Karpas-422 (cell line): ENCODE results near the gene DSC2. TPM values are rescaled to one million over a fixed set of nuclear protein-coding genes. Genes with fewer than 3 reads are reported as not detected.

Source experiments
- DNase-seq: peaks from one replicate; pipeline ENCODE4 v3.0.0-alpha.2; 2015
- H2AFZ ChIP-seq: fragments of 200-600 bp; sonication (generic); 2 replicates; pipeline ENCODE4 v1.6.1; 2014; ENCODE audit warnings: antibody characterized with exemption, low read length, mixed read lengths
- H3K27ac ChIP-seq: fragments of 200-600 bp; sonication (generic); 2 replicates; pipeline ENCODE4 v1.5.1; 2014; ENCODE audit warnings: mild to moderate bottlenecking, low read length, moderate library complexity
- H3K27me3 ChIP-seq: fragments of 200-600 bp; sonication (generic); 2 replicates; pipeline ENCODE4 v1.6.1; 2014; ENCODE audit warnings: low read length, mixed read lengths
- H3K36me3 ChIP-seq: fragments of 200-600 bp; sonication (generic); 2 replicates; pipeline ENCODE4 v1.6.1; 2014; ENCODE audit warnings: low read length, mixed read lengths; ENCODE audit not compliant: insufficient read depth
- H3K4me1 ChIP-seq: fragments of 200-600 bp; sonication (generic); 2 replicates; pipeline ENCODE4 v1.6.1; 2014; ENCODE audit warnings: mild to moderate bottlenecking, low read length, mixed read lengths
- H3K4me2 ChIP-seq: fragments of 200-600 bp; sonication (generic); 2 replicates; pipeline ENCODE4 v1.6.1; 2014; ENCODE audit warnings: low read length, low read depth, mild to moderate bottlenecking; ENCODE audit not compliant: poor library complexity, severe bottlenecking
- H3K4me3 ChIP-seq: fragments of 200-600 bp; sonication (generic); 2 replicates; pipeline ENCODE4 v1.5.1; 2014; ENCODE audit warnings: mild to moderate bottlenecking, antibody characterized with exemption, low read length, mixed read lengths
- H3K79me2 ChIP-seq: fragments of 200-600 bp; sonication (generic); 2 replicates; pipeline ENCODE4 v1.6.1; 2014; ENCODE audit warnings: mild to moderate bottlenecking, low read length, mixed read lengths
- H3K9ac ChIP-seq: fragments of 200-600 bp; sonication (generic); 2 replicates; pipeline ENCODE4 v1.6.0; 2014; ENCODE audit warnings: low read length
- H3K9me2 ChIP-seq: fragments of 200-600 bp; sonication (generic), shearing (Covaris generic); replicated peaks from 2 replicates; pipeline ENCODE4 v1.6.0; 2014; ENCODE audit warnings: mild to moderate bottlenecking, low read length, moderate library complexity; ENCODE audit not compliant: insufficient read depth
- H3K9me3 ChIP-seq: fragments of 300-700, 200-600 bp; sonication (generic); 2 replicates; pipeline ENCODE4 v1.6.1; 2014; ENCODE audit warnings: low read length, mixed read lengths
- H4K20me1 ChIP-seq: fragments of 200-600 bp; sonication (generic); 2 replicates; pipeline ENCODE4 v1.6.1; 2014; ENCODE audit warnings: mild to moderate bottlenecking, antibody characterized with exemption, low read length, low read depth; ENCODE audit not compliant: insufficient read depth
- total RNA-seq: library from RNA; depleted of rRNA; stranded (reverse); fragments of >200 nt; shearing (Covaris generic); gene quantifications from 2 replicates; pipeline ENCODE4 v1.2.3, GENCODE V29; 2014; ENCODE audit warnings: low replicate concordance

The DSC2 gene
- total RNA-seq, 1 experiment from 2014 or later: not detected

DNA sequence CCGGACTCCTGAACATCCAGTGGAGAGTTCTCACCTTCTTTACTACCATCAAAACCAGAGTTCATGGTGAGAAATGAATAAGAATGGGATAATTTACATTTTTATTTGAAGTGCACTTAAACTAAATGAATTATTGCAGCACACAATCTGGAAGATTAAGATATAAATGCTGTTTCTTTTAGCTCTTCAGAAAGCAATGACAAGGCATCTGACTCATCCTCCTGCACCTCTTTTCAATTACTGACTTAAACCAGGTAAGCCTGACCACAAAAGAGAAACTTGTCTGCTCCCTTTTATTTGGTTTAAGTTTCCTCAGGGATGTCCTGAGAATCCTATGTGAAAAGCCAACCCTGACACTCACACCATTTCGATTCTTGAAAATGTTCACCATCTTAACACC is 720 bp upstream of the DSC2 start:
- H3K9me3 ChIP-seq: no peaks in the 10 kb centered on the region
- no peak overlapping the region for H3K4me3 ChIP-seq
- DNase-seq: no peak
- no peak overlapping the region for H3K4me2 ChIP-seq
- H3K4me1 ChIP-seq: peaks cover 18% of the 10 kb centered on the region
- H3K9me2 ChIP-seq: no peaks in the 10 kb centered on the region
- H4K20me1 ChIP-seq: no peaks in the 10 kb centered on the region
- H3K79me2 ChIP-seq: no peaks in the 10 kb centered on the region
- no peak overlapping the region for H3K27ac ChIP-seq
- H3K9ac ChIP-seq: no peak overlapping the region
- no peaks in the 10 kb centered on the region for H3K36me3 ChIP-seq
- no peaks in the 10 kb centered on the region for H3K27me3 ChIP-seq
- peak overlapping the region; percentile 68; the same call in 1 of the 2 replicates for H2AFZ ChIP-seq

DNA sequence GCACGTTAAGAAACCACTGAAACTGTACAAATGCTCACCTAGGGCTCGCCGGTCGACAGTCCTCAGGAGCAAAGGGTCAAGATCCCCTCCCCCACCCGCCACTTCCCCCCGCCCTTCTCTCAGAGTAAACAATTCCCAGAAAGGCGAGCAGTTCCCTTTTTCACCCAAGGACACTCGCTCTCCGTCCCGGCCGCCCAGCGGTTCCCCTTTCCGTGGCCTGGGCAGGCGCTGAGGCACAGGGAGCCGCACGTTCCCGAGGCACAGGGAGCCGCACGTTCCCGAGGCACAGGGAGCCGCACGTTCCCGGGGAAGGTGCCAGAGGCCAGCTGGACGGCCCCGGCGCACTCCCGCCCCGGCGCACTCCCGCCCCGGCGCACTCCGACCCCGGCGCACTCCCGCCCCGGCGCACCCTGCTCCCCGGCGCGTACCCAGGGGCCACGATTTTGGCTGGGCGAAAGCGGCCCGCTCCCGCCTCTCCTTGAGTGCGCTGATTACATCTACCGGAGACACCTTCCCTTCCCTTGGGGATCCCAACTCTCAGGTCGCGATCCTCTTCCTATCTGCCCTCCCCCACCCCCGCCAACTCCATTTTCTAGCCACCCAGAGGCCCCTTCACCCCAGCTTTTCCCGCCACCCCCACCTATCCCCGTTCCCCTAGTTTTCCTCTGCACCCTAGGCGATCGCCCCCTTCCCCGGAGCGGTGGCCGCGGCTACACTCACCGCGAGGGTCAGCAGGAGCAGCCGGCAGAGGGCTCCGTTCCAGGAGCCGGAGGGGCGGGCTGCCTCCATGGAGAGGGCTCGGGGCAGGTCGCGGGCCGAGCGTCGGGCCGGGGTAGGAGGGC is 817 bp downstream of the DSC2 start:
- Histone ChIP-seq H3K9me3 (no peaks in the 10 kb centered on the region), H3K9ac (no peak overlapping the region), H3K4me3 (no peak overlapping the region), H3K27ac (no peak overlapping the region), H3K36me3 (no peaks in the 10 kb centered on the region), H2AFZ (no peak overlapping the region), H3K27me3 (no peaks in the 10 kb centered on the region), H4K20me1 (no peaks in the 10 kb centered on the region), H3K4me2 (no peak overlapping the region), H3K9me2 (no peaks in the 10 kb centered on the region), H3K4me1 (peaks cover 18% of the 10 kb centered on the region), H3K79me2 (no peaks in the 10 kb centered on the region)
- no peak for DNase-seq

- no peaks in the 10 kb centered on the region for H4K20me1 ChIP-seq
- DNase-seq: no peak
- H3K9ac ChIP-seq: no peak overlapping the region
- H3K4me3 ChIP-seq: no peak overlapping the region
- no peaks in the 10 kb centered on the region for H3K36me3 ChIP-seq
- H3K9me2 ChIP-seq: no peaks in the 10 kb centered on the region
- H3K9me3 ChIP-seq: no peaks in the 10 kb centered on the region
- no peak overlapping the region for H3K27ac ChIP-seq
- H3K79me2 ChIP-seq: no peaks in the 10 kb centered on the region
- no peak overlapping the region for H3K4me2 ChIP-seq
- H3K27me3 ChIP-seq: no peaks in the 10 kb centered on the region
- H3K4me1 ChIP-seq: peaks cover 18% of the 10 kb centered on the region
- H2AFZ ChIP-seq: no peak overlapping the region
Observed at GRCh38 chr18:31100436-31101182, 1.6 kb downstream of the DSC2 start.

DNA sequence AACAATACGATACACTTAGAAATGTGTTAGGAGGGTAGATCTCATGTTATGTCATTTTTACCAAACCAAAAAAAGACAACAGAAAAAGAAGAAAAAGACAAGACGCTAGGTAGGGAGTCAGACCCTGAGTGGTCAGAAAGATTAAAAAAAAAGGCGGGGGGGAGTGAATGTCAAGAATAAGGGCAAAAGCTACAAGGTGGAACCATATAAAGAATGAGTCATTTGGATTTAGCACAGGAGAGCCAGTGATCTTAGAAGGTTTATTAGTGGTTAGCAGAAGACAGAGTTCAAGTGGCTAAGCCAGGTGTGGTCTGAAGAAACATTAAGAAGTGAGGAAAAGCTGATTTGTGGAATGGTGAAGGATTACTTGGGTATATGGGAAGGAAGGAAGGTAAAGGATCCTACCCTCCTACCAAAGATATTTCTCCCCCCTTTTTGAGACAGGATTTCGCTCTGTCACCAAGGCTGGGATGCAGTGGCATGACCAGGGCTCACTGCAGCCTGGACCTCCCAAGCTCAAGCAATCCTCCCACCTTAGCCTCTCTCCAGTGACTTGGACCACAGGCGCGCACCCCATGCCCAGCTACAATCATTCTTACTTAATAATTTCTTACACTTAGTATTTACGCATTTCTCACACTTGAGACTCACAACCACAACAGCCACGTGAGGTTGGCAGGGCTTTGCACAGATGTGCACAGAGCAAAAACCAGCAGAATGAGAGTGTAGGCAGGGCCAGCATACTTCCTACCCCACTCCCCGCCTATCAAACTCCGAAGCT is 2.6 kb downstream of the DSC2 start:
- Histone ChIP-seq H3K4me1 (peaks cover 17% of the 10 kb centered on the region), H3K27ac (no peak overlapping the region), H3K4me3 (no peak overlapping the region), H3K9me3 (no peaks in the 10 kb centered on the region), H3K36me3 (no peaks in the 10 kb centered on the region), H3K27me3 (no peaks in the 10 kb centered on the region), H3K79me2 (no peaks in the 10 kb centered on the region), H3K9ac (no peak overlapping the region), H4K20me1 (no peaks in the 10 kb centered on the region), H3K9me2 (no peaks in the 10 kb centered on the region), H3K4me2 (no peak overlapping the region), H2AFZ (no peak overlapping the region)
- no peak for DNase-seq

DNA sequence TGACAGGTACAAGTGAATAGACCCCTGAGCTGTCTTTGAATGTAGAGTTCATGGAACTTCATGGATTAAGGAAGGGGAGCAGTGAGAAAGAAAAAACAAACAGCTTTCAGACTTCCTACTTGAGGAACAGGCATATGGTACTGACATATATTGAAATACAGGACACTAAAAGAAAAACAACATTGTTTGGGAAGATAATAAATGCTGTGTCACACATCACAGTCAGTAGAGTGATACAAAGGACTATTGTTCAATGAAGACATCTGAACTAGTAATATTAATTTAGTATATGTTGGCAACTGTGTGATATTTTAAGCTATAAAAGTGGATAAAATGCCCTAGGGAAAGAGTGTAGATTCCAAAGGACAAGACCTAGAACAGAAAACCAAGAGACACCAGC is 3.3 kb downstream of the DSC2 start:
- Histone ChIP-seq H3K79me2 (no peaks in the 10 kb centered on the region), H3K36me3 (no peaks in the 10 kb centered on the region)

DNA sequence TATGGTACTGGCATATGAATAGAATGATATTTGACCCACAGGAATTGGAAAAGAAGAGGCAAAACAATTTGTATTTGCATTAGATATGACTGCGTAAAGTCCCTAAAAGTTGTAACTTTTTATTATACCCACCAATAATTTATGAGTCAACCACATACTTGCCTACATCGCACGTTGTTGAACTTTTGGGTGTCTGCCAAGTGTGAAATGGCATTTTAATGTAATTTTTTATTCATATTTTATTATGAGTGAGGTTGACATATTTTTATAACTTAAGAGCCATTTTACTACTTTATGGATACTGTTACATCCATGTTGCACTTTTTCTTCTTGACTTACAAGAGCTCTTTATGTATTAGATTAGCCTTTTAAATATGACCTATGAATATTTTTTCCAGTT is 4.6 kb downstream of the DSC2 start:
- Histone ChIP-seq H3K79me2 (no peaks in the 10 kb centered on the region), H3K36me3 (no peaks in the 10 kb centered on the region), H3K4me1 (no peaks in the 10 kb centered on the region; the same call in 1 of the 2 replicates), H3K9me2 (no peaks in the 10 kb centered on the region), H3K27me3 (no peaks in the 10 kb centered on the region), H3K27ac (no peak overlapping the region), H3K4me2 (no peak overlapping the region), H3K9ac (no peak overlapping the region), H3K4me3 (no peak overlapping the region), H2AFZ (no peak overlapping the region), H4K20me1 (no peaks in the 10 kb centered on the region), H3K9me3 (no peaks in the 10 kb centered on the region)
- no peak for DNase-seq

More for the DNA sequence above, 3.3 kb downstream of the DSC2 start:
- Histone ChIP-seq H3K9me3 (no peaks in the 10 kb centered on the region), H3K4me3 (no peak overlapping the region), H3K4me2 (no peak overlapping the region), H2AFZ (no peak overlapping the region), H3K27ac (no peak overlapping the region), H3K9me2 (no peaks in the 10 kb centered on the region), H3K4me1 (peaks cover 12% of the 10 kb centered on the region), H3K27me3 (no peaks in the 10 kb centered on the region), H3K9ac (no peak overlapping the region), H4K20me1 (no peaks in the 10 kb centered on the region)
- no peak for DNase-seq

DNA sequence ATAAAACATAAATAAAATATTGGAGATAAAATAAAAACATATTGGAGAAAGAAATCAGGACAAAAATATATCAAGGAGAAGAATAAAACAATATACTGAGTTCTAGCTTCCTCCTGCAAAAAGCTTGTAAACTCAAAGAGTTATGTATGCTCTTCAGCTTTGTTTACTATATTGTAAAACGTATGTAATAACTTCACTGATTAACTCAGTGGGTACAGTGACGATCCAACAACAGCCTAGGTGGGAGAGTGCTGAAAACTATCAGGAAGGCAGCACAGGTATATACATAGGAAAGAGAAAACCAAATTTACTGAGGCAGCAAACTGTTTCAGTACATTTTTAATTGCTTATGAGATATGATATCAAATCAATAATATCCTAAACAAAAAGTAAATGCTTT is 8.3 kb downstream of the DSC2 start:
- no peak for DNase-seq
- no peak overlapping the region for H3K9ac ChIP-seq
- H3K4me3 ChIP-seq: no peak overlapping the region

DNA sequence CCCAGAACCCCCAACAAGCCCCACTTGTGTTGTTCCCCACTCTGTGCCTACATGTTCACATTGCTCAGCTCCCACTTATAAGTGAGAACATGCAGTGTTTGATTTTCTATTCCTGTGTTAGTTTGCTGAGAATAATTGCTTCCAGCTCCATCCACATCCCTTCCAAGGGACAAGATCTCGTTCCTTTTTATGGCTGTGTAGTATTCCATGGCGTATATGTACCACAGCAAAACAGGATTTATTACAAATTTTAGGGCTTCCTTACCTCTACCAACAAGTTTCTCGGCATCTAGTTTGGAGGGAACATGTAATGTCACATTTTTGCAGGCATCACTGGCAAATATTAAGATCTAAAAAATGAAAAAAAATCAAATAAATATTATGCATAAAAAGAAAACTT is 8.9 kb downstream of the DSC2 start:
- Histone ChIP-seq H3K4me2 (no peak overlapping the region), H3K79me2 (no peaks in the 10 kb centered on the region), H4K20me1 (no peaks in the 10 kb centered on the region), H3K27ac (no peak overlapping the region), H3K9ac (no peak overlapping the region), H3K9me3 (no peaks in the 10 kb centered on the region), H3K4me1 (peaks cover 23% of the 10 kb centered on the region), H3K36me3 (no peaks in the 10 kb centered on the region), H2AFZ (no peak overlapping the region), H3K27me3 (no peaks in the 10 kb centered on the region), H3K9me2 (no peaks in the 10 kb centered on the region), H3K4me3 (no peak overlapping the region)
- no peak for DNase-seq

More for the DNA sequence above, 8.3 kb downstream of the DSC2 start:
- Histone ChIP-seq H2AFZ (no peak overlapping the region), H3K79me2 (no peaks in the 10 kb centered on the region), H3K9me3 (no peaks in the 10 kb centered on the region), H4K20me1 (no peaks in the 10 kb centered on the region), H3K27ac (no peak overlapping the region), H3K9me2 (no peaks in the 10 kb centered on the region), H3K4me1 (peaks cover 23% of the 10 kb centered on the region), H3K36me3 (no peaks in the 10 kb centered on the region), H3K4me2 (no peak overlapping the region), H3K27me3 (no peaks in the 10 kb centered on the region)
